Measurements from ENCODE around the gene ATG5.
"Not testable (repeated sequence)": the region's sequence is repeated elsewhere in the genome, so short reads cannot be mapped to it uniquely, and the experiment has no call there.

ATG5 gene

GRCh38 chr6:106309766-106310373 lies 15.7 kb downstream of the ATG5 start:
- DNase-seq (ENCODE audit: low read depth in 2 of 2) = no peak

GRCh38 chr6:106308985-106309384 lies 16.6 kb downstream of the ATG5 start:
- no peak for DNase-seq (ENCODE audit: low read depth in 2 of 2)

GRCh38 chr6:106305740-106306139 lies 19.8 kb downstream of the ATG5 start:
- no peak for DNase-seq (ENCODE audit: low read depth in 2 of 2)

- DNase-seq (ENCODE audit: low read depth in 2 of 2) = no peak
Observed at GRCh38 chr6:106300944-106301343, 24.6 kb downstream of the ATG5 start.

GRCh38 chr6:106300020-106300780 lies 25.4 kb downstream of the ATG5 start:
- no peak for DNase-seq (ENCODE audit: low read depth in 2 of 2)

GRCh38 chr6:106293116-106293515 lies 32.4 kb downstream of the ATG5 start:
- DNase-seq (ENCODE audit: low read depth in 2 of 2) = no peak

- no peak for DNase-seq (ENCODE audit: low read depth in 2 of 2)
Observed at GRCh38 chr6:106290954-106291353, 34.6 kb downstream of the ATG5 start.

- DNase-seq (ENCODE audit: low read depth in 2 of 2) = no peak
Observed at GRCh38 chr6:106290032-106290431, 35.5 kb downstream of the ATG5 start.

- no peak for DNase-seq (ENCODE audit: low read depth in 2 of 2)
Observed at GRCh38 chr6:106287215-106287614, 38.3 kb downstream of the ATG5 start.

- DNase-seq (ENCODE audit: low read depth in 2 of 2) = no peak
Observed at GRCh38 chr6:106286746-106287145, 38.8 kb downstream of the ATG5 start.

- DNase-seq (ENCODE audit: low read depth in 2 of 2) = no peak
Observed at GRCh38 chr6:106283481-106283880, 42.1 kb downstream of the ATG5 start.

GRCh38 chr6:106281661-106282060 lies 43.9 kb downstream of the ATG5 start:
- no peak for DNase-seq (ENCODE audit: low read depth in 2 of 2)

GRCh38 chr6:106281088-106281487 lies 44.5 kb downstream of the ATG5 start:
- no peak for DNase-seq (ENCODE audit: low read depth in 2 of 2)

GRCh38 chr6:106279179-106279578 lies 46.4 kb downstream of the ATG5 start:
- DNase-seq (ENCODE audit: low read depth in 2 of 2) = no peak

- DNase-seq (ENCODE audit: low read depth in 2 of 2) = no peak
Observed at GRCh38 chr6:106275692-106276091, 49.9 kb downstream of the ATG5 start.

- no peak for DNase-seq (ENCODE audit: low read depth in 2 of 2)
Observed at GRCh38 chr6:106273087-106273486, 52.5 kb downstream of the ATG5 start.

- no peak for DNase-seq (ENCODE audit: low read depth in 2 of 2)
Observed at GRCh38 chr6:106272287-106272686, 53.3 kb downstream of the ATG5 start.

GRCh38 chr6:106270414-106270813 lies 55.1 kb downstream of the ATG5 start:
- no peak for DNase-seq (ENCODE audit: low read depth in 2 of 2)

- not testable (repeated sequence) for DNase-seq (ENCODE audit: low read depth in 2 of 2)
Observed at GRCh38 chr6:106269268-106269919, 56.2 kb downstream of the ATG5 start.

- not testable (repeated sequence) for DNase-seq (ENCODE audit: low read depth in 2 of 2)
Observed at GRCh38 chr6:106268500-106268899, 57.1 kb downstream of the ATG5 start.

GRCh38 chr6:106264433-106264832 lies 61.1 kb downstream of the ATG5 start:
- not testable (repeated sequence) for DNase-seq (ENCODE audit: low read depth in 2 of 2)

- DNase-seq (ENCODE audit: low read depth in 2 of 2) = not testable (repeated sequence)
Observed at GRCh38 chr6:106259748-106260147, 65.8 kb downstream of the ATG5 start.

- DNase-seq (ENCODE audit: low read depth in 2 of 2) = no peak
Observed at GRCh38 chr6:106258726-106259125, 66.8 kb downstream of the ATG5 start.
